Dermis blood vessel endothelial cell (primary cell): ENCODE measurements around the gene OR51G2. TPM values are rescaled to one million over a fixed set of nuclear protein-coding genes. Genes with fewer than 3 reads are reported as not detected.

Source experiments
- total RNA-seq: library from RNA; depleted of rRNA; stranded (reverse); fragments of >200 nt; gene quantifications from 2 replicates; pipeline ENCODE4 v1.2.3, GENCODE V29; 2014

OR51G2 gene
- total RNA-seq, 1 donor from 2014 or later: not detected

Other genes with a start within 250 kb of the OR51G2 start
- gene OR51E2, start 221.5 kb downstream of the OR51G2 start, total RNA-seq: not detected in 2 replicates
- not detected in 2 replicates for gene MMP26, start 214.6 kb downstream of the OR51G2 start, total RNA-seq
- not detected in 2 replicates for gene OR51F1, start 149.4 kb downstream of the OR51G2 start, total RNA-seq
- not detected in 2 replicates for gene OR52R1, start 115.0 kb downstream of the OR51G2 start, total RNA-seq
- not detected in 2 replicates for gene OR51F2, start 98.0 kb downstream of the OR51G2 start, total RNA-seq
- gene OR51S1, start 70.1 kb downstream of the OR51G2 start, total RNA-seq: not detected in 2 replicates
- gene OR51T1, start 37.5 kb downstream of the OR51G2 start, total RNA-seq: not detected in 2 replicates
- gene OR51A7, start 15.6 kb downstream of the OR51G2 start, total RNA-seq: not detected in 2 replicates
- gene OR51G1, start 5.0 kb upstream of the OR51G2 start, total RNA-seq: not detected in 2 replicates
- not detected in 2 replicates for gene OR51A4, start 28.3 kb upstream of the OR51G2 start, total RNA-seq
- gene OR51A2, start 36.4 kb upstream of the OR51G2 start, total RNA-seq: not detected in 2 replicates
- gene OR51L1, start 75.5 kb upstream of the OR51G2 start, total RNA-seq: not detected in 2 replicates
- gene OR52J3, start 127.2 kb upstream of the OR51G2 start, total RNA-seq: not detected in 2 replicates
- gene OR52E2, start 140.3 kb upstream of the OR51G2 start, total RNA-seq: not detected in 2 replicates
- not detected in 2 replicates for gene OR52E1, start 150.2 kb upstream of the OR51G2 start, total RNA-seq
- not detected in 2 replicates for gene OR52A5, start 219.0 kb upstream of the OR51G2 start, total RNA-seq
- not detected in 2 replicates for gene OR52A1, start 235.4 kb upstream of the OR51G2 start, total RNA-seq